ENCODE results near the gene PLCL2.

The PLCL2 gene

DNA sequence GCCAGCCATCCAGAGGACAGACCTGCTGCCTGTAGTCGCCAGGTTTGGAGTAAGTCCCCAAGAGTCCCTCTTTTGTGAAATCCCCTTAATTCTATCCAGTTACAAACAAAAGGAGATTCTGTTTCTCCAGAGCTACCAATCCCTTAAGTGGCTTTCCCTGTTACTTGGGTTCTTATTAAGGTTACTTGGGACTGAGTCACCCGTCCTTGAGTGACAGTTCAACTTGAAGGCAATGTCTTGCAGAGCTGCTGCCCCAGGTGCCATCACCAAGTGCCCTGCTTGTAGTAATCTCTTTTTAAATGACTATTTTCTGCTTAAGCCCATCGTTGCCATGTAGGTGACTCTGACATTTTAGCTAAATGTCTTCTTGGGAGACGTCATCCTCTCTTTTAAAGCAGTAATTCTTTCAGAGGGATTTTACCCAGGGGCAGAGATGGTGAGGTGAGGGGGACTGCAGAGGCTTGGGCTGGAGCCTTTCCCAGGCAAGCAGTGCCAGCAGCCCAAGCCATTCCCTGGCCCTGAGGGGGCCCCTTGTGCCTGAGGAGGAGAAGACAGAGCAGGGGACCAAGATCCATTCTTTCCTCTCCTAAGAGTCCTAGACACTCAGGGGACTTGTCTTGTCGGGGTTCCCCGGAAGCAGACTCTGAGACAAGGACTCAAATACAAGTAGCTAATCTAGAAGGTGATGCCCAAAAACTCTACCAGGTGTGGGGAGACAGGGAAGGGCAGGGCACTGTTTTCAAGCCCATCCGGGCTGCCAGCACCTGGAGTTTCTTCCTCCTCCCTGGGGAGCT is 253.7 kb downstream of the PLCL2 start:
- no peak for DNase-seq (ENCODE audit: extremely low read depth in 1 of 2, low read depth in 1 of 2)

Data from activated CD8-positive, alpha-beta memory T cell treated with anti-CD3 and anti-CD28 coated beads for 1 hour (primary cell).